ENCODE measurements around the gene HSD3B7. TPM values are rescaled to one million over a fixed set of nuclear protein-coding genes. Genes with fewer than 3 reads are reported as not detected.

The HSD3B7 gene
- polyA plus RNA-seq, 1 donor (not counting 4 experiments of a cell fraction or from before 2014, with no cell fraction given): 2.0 TPM

GRCh38 chr16:30963925-30964511, 21.0 kb upstream of the HSD3B7 start:
- Histone ChIP-seq H3K27ac (ENCODE audit: control insufficient read depth, insufficient read depth, low read length) (no peak overlapping the region), H3K79me2 (ENCODE audit: control insufficient read depth, insufficient read depth, low read length) (peaks cover 16% of the 10 kb centered on the region), H3K9ac (ENCODE audit: control insufficient read depth, extremely low read depth, insufficient read depth, low read length) (no peak overlapping the region), H3K9me1 (ENCODE audit: control insufficient read depth, extremely low read depth, insufficient read depth, low read length) (no peaks in the 10 kb centered on the region), H3K36me3 (ENCODE audit: control insufficient read depth in 2 of 2, extremely low read depth in 1 of 2, insufficient read depth in 2 of 2, low read length in 2 of 2) (peaks cover 46 to 48% of the 10 kb centered on the region in 2 experiments), H2AFZ (ENCODE audit: control insufficient read depth, low read length) (no peak overlapping the region), H3K9me3 (ENCODE audit: control insufficient read depth, low read depth, low read length) (no peaks in the 10 kb centered on the region), H4K20me1 (ENCODE audit: control insufficient read depth, extremely low read depth, insufficient read depth, low read length) (no peaks in the 10 kb centered on the region), H3K4me2 (ENCODE audit: control insufficient read depth, extremely low read depth, insufficient read depth, low read depth, low read length) (no peak overlapping the region), H3K27me3 (ENCODE audit: control insufficient read depth, extremely low read depth, insufficient read depth, low read length) (no peaks in the 10 kb centered on the region), H3K4me1 (ENCODE audit: control insufficient read depth, extremely low read depth, insufficient read depth, low read length) (peaks cover under 1% of the 10 kb centered on the region), H3K4me3 (ENCODE audit: control insufficient read depth in 2 of 3, extremely low read depth in 1 of 3, insufficient read depth in 2 of 3, low read depth in 1 of 3, low read length in 3 of 3) (no peak overlapping the region)
- TF ChIP-seq CTCF (optimal IDR thresholded peaks at IDR 0.05 in 1 of 3, IDR thresholded peaks at IDR 0.05 in 1 of 3, conservative IDR thresholded peaks at IDR 0.05 in 1 of 3; ENCODE audit: extremely low read depth in 1 of 3, insufficient read depth in 2 of 3, low read length in 3 of 3): no peak
- no peak for TF ChIP-seq EZH2 (IDR thresholded peaks at IDR 0.05; ENCODE audit: low read length)
- dilution Hi-C loops (cut with MboI; ENCODE audit: extremely low pct_ligation_motif_present, low sequenced_read_pairs): no loop called here
- no peak for FAIRE-seq
- DNase-seq (ENCODE audit: low read depth, low spot score): no peak

GRCh38 chr16:30964574-30965226, 20.3 kb upstream of the HSD3B7 start:
- Histone ChIP-seq H3K36me3 (ENCODE audit: control insufficient read depth in 2 of 2, extremely low read depth in 1 of 2, insufficient read depth in 2 of 2, low read length in 2 of 2) (peaks cover 43 to 47% of the 10 kb centered on the region in 2 experiments), H2AFZ (ENCODE audit: control insufficient read depth, low read length) (no peak overlapping the region), H3K4me3 (ENCODE audit: control insufficient read depth in 2 of 3, extremely low read depth in 1 of 3, insufficient read depth in 2 of 3, low read depth in 1 of 3, low read length in 3 of 3) (no peak overlapping the region), H4K20me1 (ENCODE audit: control insufficient read depth, extremely low read depth, insufficient read depth, low read length) (no peaks in the 10 kb centered on the region), H3K27ac (ENCODE audit: control insufficient read depth, insufficient read depth, low read length) (no peak overlapping the region), H3K4me2 (ENCODE audit: control insufficient read depth, extremely low read depth, insufficient read depth, low read depth, low read length) (no peak overlapping the region), H3K9me1 (ENCODE audit: control insufficient read depth, extremely low read depth, insufficient read depth, low read length) (no peaks in the 10 kb centered on the region), H3K27me3 (ENCODE audit: control insufficient read depth, extremely low read depth, insufficient read depth, low read length) (no peaks in the 10 kb centered on the region), H3K9ac (ENCODE audit: control insufficient read depth, extremely low read depth, insufficient read depth, low read length) (no peak overlapping the region), H3K9me3 (ENCODE audit: control insufficient read depth, low read depth, low read length) (no peaks in the 10 kb centered on the region), H3K79me2 (ENCODE audit: control insufficient read depth, insufficient read depth, low read length) (peaks cover 10% of the 10 kb centered on the region), H3K4me1 (ENCODE audit: control insufficient read depth, extremely low read depth, insufficient read depth, low read length) (no peaks in the 10 kb centered on the region)
- dilution Hi-C loops (cut with MboI; ENCODE audit: extremely low pct_ligation_motif_present, low sequenced_read_pairs): no loop called here
- FAIRE-seq: no peak
- DNase-seq (ENCODE audit: low read depth, low spot score): no peak
- TF ChIP-seq CTCF (optimal IDR thresholded peaks at IDR 0.05 in 1 of 3, IDR thresholded peaks at IDR 0.05 in 1 of 3, conservative IDR thresholded peaks at IDR 0.05 in 1 of 3; ENCODE audit: extremely low read depth in 1 of 3, insufficient read depth in 2 of 3, low read length in 3 of 3) (no peak), EZH2 (IDR thresholded peaks at IDR 0.05; ENCODE audit: low read length) (no peak)
